SH-SY5Y (cell line): ENCODE results near the gene SPTBN4.

Experiments used
- GATA2 ChIP-seq: IDR thresholded peaks from 2 replicates; pipeline ENCODE4 v1.6.1; 2011; ENCODE audit warnings: mild to moderate bottlenecking, low read depth, low read length
- GATA3 ChIP-seq: IDR thresholded peaks from 2 replicates; pipeline ENCODE4 v1.6.1; 2011; ENCODE audit warnings: low read depth, mild to moderate bottlenecking, low read length, moderate library complexity

GRCh38 chr19:40420451-40420765, 46.4 kb upstream of the SPTBN4 start:
- TF ChIP-seq GATA2 (no peak), GATA3 (no peak)
